ENCODE measurements around the gene GDF7. TPM values are rescaled to one million over a fixed set of nuclear protein-coding genes. Genes with fewer than 3 reads are reported as not detected.

Gene GDF7
- total and polyA plus RNA-seq, 2 donors (not counting 3 experiments of a cell fraction or from before 2014, with no cell fraction given) = 3.7 to 3.9 TPM

- no TSS peak for BruUV-seq (replicated peaks)
- Histone ChIP-seq H4K20me1 (replicated peaks; ENCODE audit: control insufficient read depth, extremely low read depth, insufficient read depth, low read length) (no peaks in the 10 kb centered on the region), H3K9ac (replicated peaks; ENCODE audit: extremely low read depth, insufficient read depth, low read length) (no peak overlapping the region), H3K27ac (ENCODE audit: insufficient read depth, low read depth, low read length) (no peak overlapping the region), H3K79me2 (ENCODE audit: control insufficient read depth, insufficient read depth, low read length) (no peaks in the 10 kb centered on the region), H2AFZ (ENCODE audit: low read depth, low read length) (no peak overlapping the region), H3K9me3 (replicated peaks; ENCODE audit: control insufficient read depth, insufficient read depth, low read length) (no peaks in the 10 kb centered on the region), H3K27me3 (ENCODE audit: control insufficient read depth in 2 of 2, insufficient read depth in 2 of 2, low read length in 2 of 2) (no peaks in the 10 kb centered on the region), H3K36me3 (ENCODE audit: control insufficient read depth in 2 of 2, extremely low read depth in 1 of 2, insufficient read depth in 2 of 2, low read length in 2 of 2) (peaks cover 0 to 24% of the 10 kb centered on the region in 2 experiments), H3K4me1 (ENCODE audit: control insufficient read depth, extremely low read depth, insufficient read depth, low read length) (peaks cover 12% of the 10 kb centered on the region), H3K4me3 (replicated peaks in 1 of 3; ENCODE audit: insufficient read depth in 1 of 3, low read depth in 1 of 3, low read length in 3 of 3) (no peak overlapping the region), H3K9me1 (replicated peaks; ENCODE audit: control insufficient read depth, extremely low read depth, insufficient read depth, low read length) (no peaks in the 10 kb centered on the region), H3K4me2 (ENCODE audit: insufficient read depth, low read length) (no peak overlapping the region)
- FAIRE-seq = no peak
- TF ChIP-seq MYC (IDR thresholded peaks at IDR 0.05; ENCODE audit: low read depth, low read length) (no peak), CTCF (IDR thresholded peaks at IDR 0.05; ENCODE audit: extremely low read depth in 1 of 2, insufficient read depth in 1 of 2, low read depth in 1 of 2, low read length in 2 of 2) (no peak), EZH2 (IDR thresholded peaks at IDR 0.05; ENCODE audit: borderline replicate concordance, low read depth, low read length, severe bottlenecking) (no peak), JUN (IDR thresholded peaks at IDR 0.05; ENCODE audit: borderline replicate concordance, insufficient read depth, insufficient read length, low read depth) (no peak), GATA2 (IDR thresholded peaks at IDR 0.05; ENCODE audit: insufficient read depth, insufficient read length, low read depth, low read length) (no peak), FOS (IDR thresholded peaks at IDR 0.05; ENCODE audit: borderline replicate concordance, insufficient read depth, low read length) (no peak), MAX (IDR thresholded peaks at IDR 0.05; ENCODE audit: insufficient read depth, insufficient read length) (no peak), POLR2AphosphoS5 (IDR thresholded peaks at IDR 0.05; ENCODE audit: insufficient read depth, low read depth, low read length) (no peak)
- ChIA-PET CTCF (interaction anchor here (6.7 kb wide), 1 partner anchor 237 kb away, joined by 225 read pairs; no protein-coding TSS in a partner anchor), POLR2A (no interaction called here)
- dilution Hi-C loops (cut with MboI; ENCODE audit: extremely low pct_ligation_motif_present, low sequenced_read_pairs) = no loop called here
- no peak for DNase-seq (ENCODE audit: low read depth, low spot score)
- intact Hi-C loops (cut with micrococcal nuclease) = no loop called here
These were observed 21.6 kb upstream of the GDF7 start for GRCh38 chr2:20645301-20645701.
